Activated naive CD4-positive, alpha-beta T cell treated with anti-CD3 and anti-CD28 coated beads, Interleukin-2, amount 50 U/mL, for 24 hours (primary cell): ENCODE measurements around the gene DIDO1.
"Not testable (repeated sequence)": the region's sequence is repeated elsewhere in the genome, so short reads cannot be mapped to it uniquely, and the experiment has no call there.

Experiments used
- H3K27ac Mint-ChIP-seq: one replicate; pipeline ENCODE4 v1.8.0; 2021; ENCODE audit warnings: mild to moderate bottlenecking, mixed read lengths
- H3K27me3 Mint-ChIP-seq: one replicate; pipeline ENCODE4 v1.8.0; 2021; ENCODE audit warnings: mixed read lengths
- H3K36me3 Mint-ChIP-seq: one replicate; pipeline ENCODE4 v1.8.0; 2021; ENCODE audit warnings: mixed read lengths
- H3K4me1 Mint-ChIP-seq: one replicate; pipeline ENCODE4 v1.8.0; 2021; ENCODE audit warnings: mixed read lengths
- H3K4me3 Mint-ChIP-seq: one replicate; pipeline ENCODE4 v1.8.0; 2021; ENCODE audit warnings: mild to moderate bottlenecking, mixed read lengths
- H3K9me3 Mint-ChIP-seq: one replicate; pipeline ENCODE4 v1.8.0; 2021; ENCODE audit warnings: mixed read lengths

DIDO1 gene

GRCh38 chr20:62860924-62861691, 65.2 kb downstream of the DIDO1 start:
- no peaks in the 10 kb centered on the region for H3K27me3 Mint-ChIP-seq
- peaks cover 31% of the 10 kb centered on the region for H3K4me1 Mint-ChIP-seq
- H3K4me3 Mint-ChIP-seq, result no peak overlapping the region
- no peaks in the 10 kb centered on the region for H3K9me3 Mint-ChIP-seq
- H3K36me3 Mint-ChIP-seq, result peaks cover 10% of the 10 kb centered on the region
- no peak overlapping the region for H3K27ac Mint-ChIP-seq

- no peaks in the 10 kb centered on the region for H3K9me3 Mint-ChIP-seq
- peak overlapping the region; percentile 68 for H3K27ac Mint-ChIP-seq
- peaks cover 10% of the 10 kb centered on the region for H3K36me3 Mint-ChIP-seq
- H3K27me3 Mint-ChIP-seq, result no peaks in the 10 kb centered on the region
- H3K4me1 Mint-ChIP-seq, result peaks cover 31% of the 10 kb centered on the region
- peak overlapping the region; percentile 76 for H3K4me3 Mint-ChIP-seq
These were observed 65.8 kb downstream of the DIDO1 start for GRCh38 chr20:62860391-62860923.

GRCh38 chr20:62859721-62860120, 66.6 kb downstream of the DIDO1 start:
- Mint-ChIP-seq H3K27ac (no peak overlapping the region), H3K9me3 (no peaks in the 10 kb centered on the region), H3K36me3 (peaks cover 10% of the 10 kb centered on the region), H3K4me3 (peak overlapping the region; percentile 76), H3K4me1 (peaks cover 31% of the 10 kb centered on the region), H3K27me3 (no peaks in the 10 kb centered on the region)

- Mint-ChIP-seq H3K9me3 (no peaks in the 10 kb centered on the region), H3K4me3 (peak overlapping the region; percentile 47), H3K36me3 (peaks cover 14% of the 10 kb centered on the region), H3K4me1 (peaks cover 31% of the 10 kb centered on the region), H3K27ac (no peak overlapping the region), H3K27me3 (no peaks in the 10 kb centered on the region)
These were observed 68.1 kb downstream of the DIDO1 start for GRCh38 chr20:62858058-62858830.

- Mint-ChIP-seq H3K36me3 (peaks cover 15% of the 10 kb centered on the region), H3K4me3 (no peak overlapping the region), H3K27me3 (no peaks in the 10 kb centered on the region), H3K4me1 (peaks cover 27% of the 10 kb centered on the region), H3K9me3 (no peaks in the 10 kb centered on the region), H3K27ac (no peak overlapping the region)
These were observed 69.2 kb downstream of the DIDO1 start for GRCh38 chr20:62856931-62857619.

- Mint-ChIP-seq H3K27ac (no peak overlapping the region), H3K9me3 (no peaks in the 10 kb centered on the region), H3K36me3 (peaks cover 17% of the 10 kb centered on the region)
These were observed 71.2 kb downstream of the DIDO1 start for GRCh38 chr20:62855120-62855519.

GRCh38 chr20:62854121-62854520, 72.2 kb downstream of the DIDO1 start:
- no peaks in the 10 kb centered on the region for H3K9me3 Mint-ChIP-seq
- H3K27ac Mint-ChIP-seq, result no peak overlapping the region
- H3K36me3 Mint-ChIP-seq, result peaks cover 18% of the 10 kb centered on the region
- H3K4me3 Mint-ChIP-seq, result no peak overlapping the region
- H3K27me3 Mint-ChIP-seq, result no peaks in the 10 kb centered on the region
- H3K4me1 Mint-ChIP-seq, result peaks cover 13% of the 10 kb centered on the region

More at GRCh38 chr20:62855120-62855519, 71.2 kb downstream of the DIDO1 start:
- no peaks in the 10 kb centered on the region for H3K27me3 Mint-ChIP-seq
- no peak overlapping the region for H3K4me3 Mint-ChIP-seq
- peaks cover 20% of the 10 kb centered on the region for H3K4me1 Mint-ChIP-seq

- not testable (repeated sequence) for H3K27ac Mint-ChIP-seq, H3K4me3 Mint-ChIP-seq, H3K27me3 Mint-ChIP-seq, H3K9me3 Mint-ChIP-seq, H3K4me1 Mint-ChIP-seq
- peaks cover 18% of the 10 kb centered on the region for H3K36me3 Mint-ChIP-seq
These were observed 73.0 kb downstream of the DIDO1 start for GRCh38 chr20:62853304-62853703.

- H3K27me3 Mint-ChIP-seq, result no peaks in the 10 kb centered on the region
- H3K9me3 Mint-ChIP-seq, result no peaks in the 10 kb centered on the region
- H3K27ac Mint-ChIP-seq, result no peak overlapping the region
- peaks cover 5% of the 10 kb centered on the region for H3K4me1 Mint-ChIP-seq
- H3K36me3 Mint-ChIP-seq, result peaks cover 15% of the 10 kb centered on the region
- H3K4me3 Mint-ChIP-seq, result no peak overlapping the region
These were observed 73.5 kb downstream of the DIDO1 start for GRCh38 chr20:62852841-62853240.

GRCh38 chr20:62852196-62852595, 74.1 kb downstream of the DIDO1 start:
- no peak overlapping the region for H3K27ac Mint-ChIP-seq
- no peaks in the 10 kb centered on the region for H3K9me3 Mint-ChIP-seq
- peaks cover 11% of the 10 kb centered on the region for H3K36me3 Mint-ChIP-seq
- peaks cover 2% of the 10 kb centered on the region for H3K4me1 Mint-ChIP-seq
- H3K27me3 Mint-ChIP-seq, result no peaks in the 10 kb centered on the region
- no peak overlapping the region for H3K4me3 Mint-ChIP-seq

- Mint-ChIP-seq H3K36me3 (peaks cover 8% of the 10 kb centered on the region), H3K4me1 (no peaks in the 10 kb centered on the region), H3K9me3 (no peaks in the 10 kb centered on the region), H3K27ac (no peak overlapping the region), H3K4me3 (no peak overlapping the region), H3K27me3 (no peaks in the 10 kb centered on the region)
These were observed 75.9 kb downstream of the DIDO1 start for GRCh38 chr20:62850333-62850974.

- no peaks in the 10 kb centered on the region for H3K27me3 Mint-ChIP-seq
- H3K27ac Mint-ChIP-seq, result no peak overlapping the region
- no peaks in the 10 kb centered on the region for H3K4me1 Mint-ChIP-seq
- H3K36me3 Mint-ChIP-seq, result peaks cover 8% of the 10 kb centered on the region
- H3K4me3 Mint-ChIP-seq, result no peak overlapping the region
- H3K9me3 Mint-ChIP-seq, result no peaks in the 10 kb centered on the region
These were observed 76.9 kb downstream of the DIDO1 start for GRCh38 chr20:62849431-62849830.

- not testable (repeated sequence) for H3K36me3 Mint-ChIP-seq, H3K27me3 Mint-ChIP-seq, H3K27ac Mint-ChIP-seq, H3K9me3 Mint-ChIP-seq, H3K4me3 Mint-ChIP-seq, H3K4me1 Mint-ChIP-seq
These were observed 77.4 kb downstream of the DIDO1 start for GRCh38 chr20:62848917-62849316.

GRCh38 chr20:62846166-62846890, 80.0 kb downstream of the DIDO1 start:
- Mint-ChIP-seq H3K36me3 (peaks cover 5% of the 10 kb centered on the region), H3K9me3 (no peaks in the 10 kb centered on the region), H3K27ac (no peak overlapping the region), H3K4me1 (no peaks in the 10 kb centered on the region), H3K27me3 (no peaks in the 10 kb centered on the region), H3K4me3 (no peak overlapping the region)
